Liver (tissue), 3 donors: ENCODE results near the gene PLA2G4A.

Experiments used
- EGR1 ChIP-seq, 2 donors: IDR thresholded peaks; 2 replicates each; pipeline ENCODE4 v1.6.1; 2016 to 2018; ENCODE audit warnings: antibody characterized with exemption in 2 of 2, low read depth in 2 of 2
- GABPA ChIP-seq, 2 donors: IDR thresholded peaks in 1 of 2; conservative IDR thresholded peaks in 1 of 2; 2 replicates each; pipeline ENCODE4 v1.6.1; 2016; ENCODE audit warnings: antibody characterized with exemption in 2 of 2, mild to moderate bottlenecking in 1 of 2, moderate library complexity in 1 of 2
- JUND ChIP-seq, 2 donors: IDR thresholded peaks; 2 replicates each; pipeline ENCODE4 v1.6.1; 2016; ENCODE audit warnings: antibody characterized with exemption in 2 of 2
- RAD21 ChIP-seq, 2 donors: IDR thresholded peaks; 2 replicates each; pipeline ENCODE4 v1.6.1; 2016; ENCODE audit warnings: antibody characterized with exemption in 2 of 2, mild to moderate bottlenecking in 2 of 2
- SP1 ChIP-seq: IDR thresholded peaks from 2 replicates; pipeline ENCODE4 v1.6.1; 2018; ENCODE audit warnings: antibody characterized with exemption, mild to moderate bottlenecking
- TAF1 ChIP-seq: conservative IDR thresholded peaks from 2 replicates; pipeline ENCODE4 v1.6.1; 2016; ENCODE audit warnings: antibody characterized with exemption, mild to moderate bottlenecking
- YY1 ChIP-seq: IDR thresholded peaks from 2 replicates; pipeline ENCODE4 v1.6.1; 2016; ENCODE audit warnings: antibody characterized with exemption, mild to moderate bottlenecking
- TF ChIP-seq, protein P1 (sequence below): fragments of 150-350 bp; IDR thresholded peaks from 2 replicates; pipeline ENCODE4 v1.5.1; 2017; ENCODE audit warnings: improper control_type of control experiment, low read depth, low read length; ENCODE audit not compliant: missing input control
- TF ChIP-seq, protein P2 (sequence below): IDR thresholded peaks from 2 replicates; pipeline ENCODE4 v1.6.1; 2016; ENCODE audit warnings: antibody characterized with exemption
- TF ChIP-seq, protein P3 (sequence below): IDR thresholded peaks from 2 replicates; pipeline ENCODE4 v1.6.1; 2016; ENCODE audit warnings: antibody characterized with exemption, mild to moderate bottlenecking
- donor health status: healthy.
- donor health status: healthy.

DNA sequence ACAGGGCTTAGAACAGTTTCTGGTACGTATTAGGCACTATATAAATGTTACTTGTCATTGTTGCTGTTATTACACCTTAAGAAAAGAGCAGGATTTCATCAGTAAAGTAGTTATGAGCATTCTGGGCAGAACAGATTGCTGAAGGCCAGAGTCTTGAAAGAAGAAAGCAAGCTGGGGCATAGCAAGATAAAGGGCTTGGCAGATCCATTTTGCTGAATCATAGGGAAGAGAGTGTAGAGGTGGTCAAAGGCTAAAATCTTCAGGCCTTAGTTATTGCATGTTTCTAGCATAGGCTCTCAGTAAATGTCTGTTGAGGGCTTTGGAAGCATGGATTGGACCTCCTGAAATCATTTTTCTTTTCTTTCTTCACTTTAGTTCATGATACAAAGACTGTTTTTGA is 67.5 kb downstream of the PLA2G4A start:
- TF ChIP-seq, protein P1, sequence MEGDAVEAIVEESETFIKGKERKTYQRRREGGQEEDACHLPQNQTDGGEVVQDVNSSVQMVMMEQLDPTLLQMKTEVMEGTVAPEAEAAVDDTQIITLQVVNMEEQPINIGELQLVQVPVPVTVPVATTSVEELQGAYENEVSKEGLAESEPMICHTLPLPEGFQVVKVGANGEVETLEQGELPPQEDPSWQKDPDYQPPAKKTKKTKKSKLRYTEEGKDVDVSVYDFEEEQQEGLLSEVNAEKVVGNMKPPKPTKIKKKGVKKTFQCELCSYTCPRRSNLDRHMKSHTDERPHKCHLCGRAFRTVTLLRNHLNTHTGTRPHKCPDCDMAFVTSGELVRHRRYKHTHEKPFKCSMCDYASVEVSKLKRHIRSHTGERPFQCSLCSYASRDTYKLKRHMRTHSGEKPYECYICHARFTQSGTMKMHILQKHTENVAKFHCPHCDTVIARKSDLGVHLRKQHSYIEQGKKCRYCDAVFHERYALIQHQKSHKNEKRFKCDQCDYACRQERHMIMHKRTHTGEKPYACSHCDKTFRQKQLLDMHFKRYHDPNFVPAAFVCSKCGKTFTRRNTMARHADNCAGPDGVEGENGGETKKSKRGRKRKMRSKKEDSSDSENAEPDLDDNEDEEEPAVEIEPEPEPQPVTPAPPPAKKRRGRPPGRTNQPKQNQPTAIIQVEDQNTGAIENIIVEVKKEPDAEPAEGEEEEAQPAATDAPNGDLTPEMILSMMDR: no peak
- TF ChIP-seq, protein P2, sequence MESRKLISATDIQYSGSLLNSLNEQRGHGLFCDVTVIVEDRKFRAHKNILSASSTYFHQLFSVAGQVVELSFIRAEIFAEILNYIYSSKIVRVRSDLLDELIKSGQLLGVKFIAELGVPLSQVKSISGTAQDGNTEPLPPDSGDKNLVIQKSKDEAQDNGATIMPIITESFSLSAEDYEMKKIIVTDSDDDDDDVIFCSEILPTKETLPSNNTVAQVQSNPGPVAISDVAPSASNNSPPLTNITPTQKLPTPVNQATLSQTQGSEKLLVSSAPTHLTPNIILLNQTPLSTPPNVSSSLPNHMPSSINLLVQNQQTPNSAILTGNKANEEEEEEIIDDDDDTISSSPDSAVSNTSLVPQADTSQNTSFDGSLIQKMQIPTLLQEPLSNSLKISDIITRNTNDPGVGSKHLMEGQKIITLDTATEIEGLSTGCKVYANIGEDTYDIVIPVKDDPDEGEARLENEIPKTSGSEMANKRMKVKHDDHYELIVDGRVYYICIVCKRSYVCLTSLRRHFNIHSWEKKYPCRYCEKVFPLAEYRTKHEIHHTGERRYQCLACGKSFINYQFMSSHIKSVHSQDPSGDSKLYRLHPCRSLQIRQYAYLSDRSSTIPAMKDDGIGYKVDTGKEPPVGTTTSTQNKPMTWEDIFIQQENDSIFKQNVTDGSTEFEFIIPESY: no peak
- TF ChIP-seq, protein P3, sequence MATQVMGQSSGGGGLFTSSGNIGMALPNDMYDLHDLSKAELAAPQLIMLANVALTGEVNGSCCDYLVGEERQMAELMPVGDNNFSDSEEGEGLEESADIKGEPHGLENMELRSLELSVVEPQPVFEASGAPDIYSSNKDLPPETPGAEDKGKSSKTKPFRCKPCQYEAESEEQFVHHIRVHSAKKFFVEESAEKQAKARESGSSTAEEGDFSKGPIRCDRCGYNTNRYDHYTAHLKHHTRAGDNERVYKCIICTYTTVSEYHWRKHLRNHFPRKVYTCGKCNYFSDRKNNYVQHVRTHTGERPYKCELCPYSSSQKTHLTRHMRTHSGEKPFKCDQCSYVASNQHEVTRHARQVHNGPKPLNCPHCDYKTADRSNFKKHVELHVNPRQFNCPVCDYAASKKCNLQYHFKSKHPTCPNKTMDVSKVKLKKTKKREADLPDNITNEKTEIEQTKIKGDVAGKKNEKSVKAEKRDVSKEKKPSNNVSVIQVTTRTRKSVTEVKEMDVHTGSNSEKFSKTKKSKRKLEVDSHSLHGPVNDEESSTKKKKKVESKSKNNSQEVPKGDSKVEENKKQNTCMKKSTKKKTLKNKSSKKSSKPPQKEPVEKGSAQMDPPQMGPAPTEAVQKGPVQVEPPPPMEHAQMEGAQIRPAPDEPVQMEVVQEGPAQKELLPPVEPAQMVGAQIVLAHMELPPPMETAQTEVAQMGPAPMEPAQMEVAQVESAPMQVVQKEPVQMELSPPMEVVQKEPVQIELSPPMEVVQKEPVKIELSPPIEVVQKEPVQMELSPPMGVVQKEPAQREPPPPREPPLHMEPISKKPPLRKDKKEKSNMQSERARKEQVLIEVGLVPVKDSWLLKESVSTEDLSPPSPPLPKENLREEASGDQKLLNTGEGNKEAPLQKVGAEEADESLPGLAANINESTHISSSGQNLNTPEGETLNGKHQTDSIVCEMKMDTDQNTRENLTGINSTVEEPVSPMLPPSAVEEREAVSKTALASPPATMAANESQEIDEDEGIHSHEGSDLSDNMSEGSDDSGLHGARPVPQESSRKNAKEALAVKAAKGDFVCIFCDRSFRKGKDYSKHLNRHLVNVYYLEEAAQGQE: no peak
- no peak for TF ChIP-seq GABPA (IDR thresholded peaks at IDR 0.05 in 1 of 2, conservative IDR thresholded peaks at IDR 0.05 in 1 of 2)
- no peak for TF ChIP-seq YY1
- no peak for TF ChIP-seq SP1
- no peak for TF ChIP-seq EGR1 (IDR thresholded peaks at IDR 0.05; ENCODE audit: low read depth in 2 of 2)
- no peak for TF ChIP-seq TAF1
- TF ChIP-seq RAD21 (IDR thresholded peaks at IDR 0.05): no peak
- no peak for TF ChIP-seq JUND (IDR thresholded peaks at IDR 0.05)
